GM21576 (cell line): Measurements from ENCODE around the gene DCAF8.
A peak's percentile ranks its signal among the peaks of the same experiment; 100 is the strongest.

Experiments
- ATAC-seq: cut with Tn5 transposase; IDR thresholded peaks from one replicate; pipeline ENCODE4 v1.9.1; 2021; ENCODE audit warnings: mild to moderate bottlenecking, moderate library complexity; ENCODE audit not compliant: unreplicated experiment

DCAF8 gene

DNA sequence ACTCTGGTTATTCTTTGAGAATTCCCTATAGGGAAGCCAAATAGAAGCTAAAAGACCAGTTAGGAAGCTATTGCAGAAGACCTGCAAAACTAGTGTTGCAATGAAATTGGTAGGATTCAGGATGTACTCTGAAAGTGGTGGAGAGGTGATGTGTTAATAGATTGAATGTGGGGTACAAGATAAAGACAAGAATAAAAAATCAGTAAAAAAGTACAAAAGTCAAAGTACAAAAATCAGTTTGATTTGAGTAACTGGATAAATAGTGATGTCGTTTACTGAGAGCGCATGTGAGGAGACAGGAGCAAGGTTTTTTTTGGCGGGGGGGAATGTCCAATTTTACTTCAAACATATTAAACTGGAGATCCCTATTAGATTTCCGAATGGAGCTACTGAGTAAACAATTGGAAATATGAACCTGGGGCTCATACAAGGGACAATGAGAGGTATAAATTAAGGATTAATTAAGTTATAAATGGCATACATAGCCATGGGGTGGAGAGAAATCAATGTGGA, 2.5 kb upstream of the DCAF8 start:
- no peak for ATAC-seq

DNA sequence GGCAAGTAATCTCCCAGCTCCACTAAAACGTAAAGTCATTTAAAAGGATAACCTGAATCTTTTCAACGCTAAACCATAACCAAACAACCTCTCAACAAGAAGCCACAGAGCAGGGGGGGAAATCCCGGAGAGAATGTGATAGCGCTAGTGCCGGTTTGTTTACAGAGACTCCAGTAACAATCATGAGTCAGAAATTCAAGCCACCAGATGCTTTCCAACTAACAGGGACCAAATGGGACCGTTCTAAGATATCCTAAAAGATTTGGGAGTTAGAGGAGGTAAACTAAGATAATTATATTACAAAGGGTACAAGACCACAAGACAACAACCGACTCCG, 825 bp downstream of the DCAF8 start:
- peak; percentile 34 for ATAC-seq

DNA sequence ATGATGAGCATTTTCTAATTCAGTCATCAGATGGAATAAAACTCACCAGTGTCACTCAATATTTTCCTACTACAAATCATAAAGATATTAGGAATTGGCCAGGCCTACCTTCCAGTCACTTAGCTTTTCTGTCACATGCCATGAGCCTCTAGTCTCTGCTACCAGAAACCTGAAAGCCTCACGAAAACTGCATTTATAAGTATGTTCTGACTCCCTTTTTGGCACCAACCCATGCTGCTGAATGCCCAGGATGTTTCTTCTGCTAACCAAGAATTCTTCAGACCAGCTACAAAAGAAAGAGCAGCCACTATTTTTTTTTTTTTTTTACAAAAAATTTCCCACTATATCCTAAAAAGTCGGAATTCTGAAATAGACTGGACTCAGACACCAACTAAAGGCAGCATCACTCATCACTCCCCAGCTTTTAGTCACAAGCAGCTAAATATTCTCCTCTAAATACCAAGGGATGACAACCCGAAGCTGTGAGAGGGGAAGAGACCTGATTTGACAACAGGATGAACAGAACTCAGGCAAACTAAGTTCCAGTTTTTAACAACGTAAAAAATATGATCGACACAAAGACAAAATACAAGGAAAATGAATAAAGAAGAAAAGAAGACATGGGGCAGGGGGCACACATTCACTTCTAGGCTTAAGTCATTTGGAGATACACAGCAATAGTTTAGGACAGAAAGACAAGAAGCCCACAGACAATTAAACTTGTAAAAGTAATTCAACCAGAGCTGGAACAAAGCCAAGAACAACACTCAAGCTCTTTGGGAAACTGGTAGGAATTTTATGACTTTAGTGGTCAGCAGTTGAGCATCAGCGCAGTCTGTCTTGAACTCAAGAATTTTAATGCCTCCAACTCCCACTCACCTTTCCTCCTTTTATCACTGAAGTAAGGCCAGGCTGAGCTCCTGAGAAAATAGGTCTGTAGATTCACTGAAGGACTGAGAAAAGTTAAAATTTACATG, 1.7 kb downstream of the DCAF8 start:
- ATAC-seq: no peak

DNA sequence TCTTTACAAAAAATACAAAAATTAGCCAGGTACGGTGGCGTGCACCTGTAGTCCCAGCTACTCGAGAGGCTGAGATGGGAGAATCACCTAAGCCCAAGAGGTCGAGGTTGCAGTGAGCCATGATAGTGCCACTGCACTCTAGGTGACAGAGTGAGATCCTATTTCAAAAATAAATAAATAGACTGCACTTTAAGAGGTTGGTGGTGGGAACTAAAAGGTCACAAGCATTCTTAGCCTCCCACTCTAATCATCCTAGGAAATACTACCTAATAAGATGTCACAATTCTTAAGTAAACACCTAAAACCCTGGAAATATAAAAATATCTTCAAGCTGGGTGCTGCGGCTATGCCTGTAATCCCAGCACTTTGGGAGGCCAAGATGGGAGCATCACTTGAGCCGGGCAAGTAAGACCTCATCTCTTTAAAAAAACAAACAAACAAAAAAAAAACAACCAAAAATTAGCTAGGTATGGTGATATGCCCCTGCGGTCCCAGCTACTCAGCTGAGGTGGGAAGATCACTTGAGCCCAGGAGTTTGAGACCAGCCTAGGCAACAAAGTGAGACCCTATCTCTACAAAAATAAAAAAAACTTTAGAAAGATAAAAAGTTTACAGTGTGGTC, 4.1 kb downstream of the DCAF8 start:
- no peak for ATAC-seq

DNA sequence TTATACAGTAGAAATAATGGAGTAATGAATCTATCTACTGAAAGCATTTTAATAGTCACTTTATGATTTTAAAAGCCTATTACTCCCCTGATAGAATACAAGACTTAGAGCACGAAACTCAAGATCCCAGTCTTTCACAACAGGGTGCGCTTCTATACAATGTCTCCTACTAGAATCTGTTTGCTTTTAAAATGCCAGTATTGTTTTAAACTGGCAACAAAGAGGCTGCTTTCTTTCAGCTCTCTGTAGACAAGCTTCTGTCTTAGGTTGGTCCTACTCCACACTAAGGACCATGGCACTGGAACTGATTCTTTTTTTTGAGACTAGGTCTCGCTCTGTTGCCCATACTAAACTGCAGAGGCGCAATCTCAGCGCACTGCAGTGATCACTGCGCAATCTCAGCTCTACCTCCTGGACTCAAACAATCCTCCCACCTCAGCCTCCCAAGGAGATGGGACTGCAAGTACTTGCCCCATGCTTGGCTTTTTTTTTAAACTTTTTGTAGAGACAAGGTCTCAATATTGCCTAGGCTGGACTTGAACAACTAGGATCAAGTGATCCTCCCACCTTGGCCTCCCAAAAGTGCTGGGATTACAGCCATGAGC, 4.8 kb downstream of the DCAF8 start:
- ATAC-seq: no peak

DNA sequence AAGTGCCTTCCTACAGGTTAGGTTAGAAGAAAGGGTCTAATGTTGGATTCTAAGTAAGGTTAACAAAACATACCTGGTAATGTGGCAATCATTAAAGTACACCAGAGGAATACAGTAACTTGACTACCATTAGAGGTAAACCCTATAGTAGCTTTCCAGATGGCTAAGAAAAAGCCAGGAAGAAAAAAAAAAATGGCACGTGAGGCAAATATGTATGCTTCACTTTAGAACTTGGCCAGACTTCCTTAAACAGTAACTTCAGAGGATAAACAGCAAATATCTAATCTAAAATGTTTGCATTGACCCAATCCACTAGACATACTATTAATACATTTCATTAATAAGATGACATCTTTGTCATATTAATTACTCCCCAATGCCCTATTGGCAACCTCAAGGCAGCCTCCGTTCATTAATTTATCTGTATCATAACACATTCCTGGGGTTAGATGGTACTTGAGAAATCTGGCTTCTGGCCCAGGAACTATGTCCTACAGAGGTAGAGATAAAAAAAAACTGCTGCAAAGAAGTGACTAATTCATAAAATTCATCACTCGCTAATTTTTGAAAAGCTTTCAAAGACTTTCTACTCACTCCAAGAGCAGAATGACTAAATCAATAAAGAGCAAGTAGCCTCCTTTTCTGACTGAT, 5.8 kb downstream of the DCAF8 start:
- no peak for ATAC-seq

DNA sequence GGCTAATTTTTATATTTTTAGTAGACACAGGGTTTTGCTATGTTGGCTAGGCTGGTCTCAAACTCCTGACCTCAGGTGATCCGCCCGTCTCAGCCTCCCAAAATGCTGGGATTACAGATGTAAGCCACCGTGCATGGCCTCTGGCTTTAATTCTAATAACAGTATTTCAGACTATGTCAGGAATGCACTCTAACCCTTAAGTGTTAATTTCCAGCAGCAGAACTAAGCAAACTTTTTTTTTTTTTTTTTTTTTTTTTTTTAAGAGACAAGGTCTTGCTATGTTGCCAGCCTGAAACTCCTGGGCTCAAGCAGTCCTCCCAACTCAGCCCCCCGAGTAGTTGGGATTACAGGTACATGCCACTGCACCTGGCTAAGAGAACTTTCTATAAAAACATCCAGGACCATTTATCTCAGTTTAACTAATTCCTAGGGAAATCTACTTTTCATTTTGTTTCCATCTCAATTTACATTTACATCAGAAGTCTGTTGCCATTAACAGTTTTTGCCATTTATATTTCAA, 6.5 kb downstream of the DCAF8 start:
- ATAC-seq: no peak

DNA sequence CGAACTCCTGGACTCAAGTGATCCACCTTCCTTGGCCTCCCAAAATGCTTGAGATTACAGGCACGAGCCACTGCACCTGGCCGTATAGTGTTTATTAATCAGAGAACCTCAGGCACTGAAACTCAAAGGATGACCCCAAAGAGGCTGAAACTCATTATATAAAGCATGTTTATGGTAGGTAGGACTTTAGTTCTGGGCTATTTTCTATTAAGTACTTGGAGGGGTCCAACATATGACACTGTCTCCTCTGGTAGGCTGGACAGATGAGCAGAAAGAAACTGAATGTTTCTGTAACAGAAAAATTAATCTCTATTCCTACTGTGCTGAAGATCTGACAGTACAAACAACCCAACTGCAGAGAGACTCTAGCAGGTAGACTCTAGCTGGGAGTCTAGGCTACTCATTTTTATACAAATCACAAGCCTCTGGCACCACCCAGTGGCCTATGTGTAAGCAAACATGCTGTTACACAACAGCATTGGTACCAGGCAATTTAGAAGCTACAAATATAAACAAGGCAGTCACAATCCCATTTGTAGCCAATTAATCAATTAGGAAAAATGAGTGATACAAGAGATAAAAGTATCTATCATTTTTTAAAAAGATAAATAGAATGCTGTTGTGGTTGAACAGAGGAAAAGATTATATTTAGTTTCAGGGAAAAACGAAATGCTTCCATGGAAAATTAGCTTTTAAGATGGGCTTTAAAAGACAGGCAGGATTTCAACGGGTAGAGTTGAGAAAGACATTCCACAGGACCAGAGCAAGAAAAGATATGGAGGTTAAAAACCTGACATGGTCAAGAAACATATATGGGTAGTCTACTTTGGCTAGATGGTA, 10.4 kb downstream of the DCAF8 start:
- no peak for ATAC-seq

DNA sequence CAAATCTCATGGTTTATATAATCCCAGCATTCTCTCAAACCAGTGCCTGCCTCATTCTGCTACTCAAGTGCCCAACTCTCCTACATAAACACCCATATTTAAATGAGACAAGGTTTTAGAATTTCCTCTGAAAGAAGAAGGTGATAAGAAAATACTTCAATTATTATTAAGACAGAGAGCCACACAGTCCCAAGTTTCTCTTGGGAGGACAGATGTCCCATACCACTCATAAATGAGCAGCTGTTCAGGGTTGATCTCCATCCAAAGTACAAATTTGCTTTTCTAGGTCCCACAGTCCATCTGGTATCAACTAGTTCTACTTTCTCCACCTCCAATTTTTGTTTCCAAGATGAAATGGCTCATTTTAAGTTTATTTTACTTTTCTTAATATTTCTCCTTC, 11.3 kb downstream of the DCAF8 start:
- ATAC-seq: no peak

DNA sequence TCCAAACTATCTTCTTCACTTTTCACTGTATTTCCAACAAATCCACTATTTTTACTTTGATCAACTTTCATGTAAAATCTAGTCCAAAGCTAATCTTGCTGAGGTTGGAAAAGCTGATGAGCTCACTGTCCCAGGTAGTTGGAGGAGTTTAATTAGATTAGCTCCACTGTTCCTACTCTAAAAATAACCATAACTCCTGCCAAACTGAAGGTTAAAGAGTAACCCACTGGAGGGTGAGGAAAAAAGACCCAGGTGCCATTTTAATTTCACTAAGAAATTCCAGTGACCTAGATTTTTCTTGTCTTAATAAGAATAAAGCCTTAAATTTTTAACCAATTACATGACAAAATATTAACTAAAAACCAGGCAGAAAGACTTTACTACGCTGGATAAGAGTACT, 15.3 kb downstream of the DCAF8 start:
- no peak for ATAC-seq

DNA sequence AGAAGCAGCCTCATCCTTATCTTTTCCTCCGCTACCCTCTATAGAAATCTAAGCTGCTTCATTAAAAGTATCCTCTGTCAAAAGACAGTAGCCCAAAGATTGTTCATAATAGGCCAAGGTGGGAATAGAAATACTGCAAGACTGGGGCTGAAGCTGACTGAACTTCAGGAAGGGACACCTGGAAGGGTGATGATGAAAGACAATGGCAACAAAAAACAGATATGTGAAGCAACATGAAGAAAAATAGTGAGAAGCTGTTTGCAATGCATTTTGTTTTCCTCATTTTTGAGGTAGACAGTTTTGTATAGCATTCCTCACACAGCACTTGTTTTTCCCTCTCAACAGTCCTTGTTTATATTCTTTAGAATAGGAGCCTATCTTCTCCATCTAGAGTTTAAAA, 16.9 kb downstream of the DCAF8 start:
- no peak for ATAC-seq

DNA sequence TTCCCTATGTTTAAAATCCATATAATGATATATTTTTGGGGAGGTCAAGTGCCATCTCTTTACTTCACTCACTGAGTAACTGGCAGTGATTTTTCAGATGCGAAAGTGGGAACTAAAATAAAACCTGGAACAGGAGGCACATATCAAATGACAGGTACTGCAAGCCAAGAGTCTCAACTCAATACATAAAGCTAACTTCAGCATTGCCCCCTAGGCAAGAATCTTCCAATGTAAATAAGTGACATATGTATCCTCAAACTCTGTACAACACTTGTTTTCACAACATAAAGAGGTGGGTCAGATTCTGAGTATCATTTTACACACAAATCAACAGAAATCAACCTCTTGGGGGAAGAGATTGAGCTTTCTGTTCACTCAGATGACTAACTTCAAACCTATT, 18.1 kb downstream of the DCAF8 start:
- ATAC-seq: no peak

DNA sequence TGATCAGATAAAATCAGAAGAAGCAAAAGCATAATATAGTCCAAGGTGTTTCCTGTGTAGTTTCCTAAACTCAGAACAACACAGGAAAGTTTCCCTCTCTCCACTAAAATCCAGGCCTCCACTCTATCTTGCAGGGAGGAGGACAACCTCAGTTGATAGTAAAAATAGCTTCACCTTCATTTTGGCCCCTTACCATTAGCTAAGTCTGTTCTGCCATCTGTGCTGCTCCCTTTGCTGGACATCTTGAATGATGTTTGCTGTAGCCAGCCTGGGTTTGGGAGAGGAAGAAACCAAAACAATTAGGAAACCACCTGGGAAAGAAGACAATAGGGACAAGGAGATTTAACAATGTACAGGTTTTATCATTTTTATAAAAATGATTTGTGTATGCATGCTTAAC, 18.6 kb downstream of the DCAF8 start:
- ATAC-seq: no peak

DNA sequence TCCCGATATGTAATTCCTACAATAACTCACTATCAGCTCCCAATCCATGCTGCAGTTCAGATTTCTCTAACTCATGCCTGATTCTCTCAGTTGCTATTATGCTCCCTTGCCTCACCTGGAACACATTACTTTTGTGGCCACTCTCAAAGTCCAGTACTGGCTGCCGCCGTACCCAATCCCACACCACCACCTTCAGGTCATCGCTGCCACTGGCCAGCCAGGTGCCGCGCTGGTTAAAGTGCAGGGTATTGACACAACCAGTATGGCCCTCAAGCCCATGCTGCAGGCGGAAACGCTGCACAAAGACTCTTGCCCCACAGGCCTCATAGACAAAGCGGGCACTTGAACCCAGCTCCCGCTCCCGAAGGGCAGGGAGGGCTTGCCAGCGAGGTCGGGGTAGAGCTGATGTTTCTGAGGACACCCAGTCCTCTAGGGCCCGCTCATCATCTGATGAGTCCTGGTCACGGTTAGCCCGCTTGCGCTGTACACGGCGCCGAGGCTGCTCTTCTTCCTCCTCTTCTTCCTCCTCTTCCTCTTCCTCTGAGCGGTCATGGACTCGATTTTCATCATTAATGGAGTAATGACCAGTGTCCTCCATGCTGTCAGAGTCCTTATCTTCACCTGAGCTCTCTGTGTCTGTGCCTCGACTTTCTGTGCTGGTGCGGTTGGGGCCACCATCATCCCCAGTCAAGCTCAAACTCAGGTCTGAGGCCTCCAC, 22.6 kb downstream of the DCAF8 start:
- no peak for ATAC-seq

DNA sequence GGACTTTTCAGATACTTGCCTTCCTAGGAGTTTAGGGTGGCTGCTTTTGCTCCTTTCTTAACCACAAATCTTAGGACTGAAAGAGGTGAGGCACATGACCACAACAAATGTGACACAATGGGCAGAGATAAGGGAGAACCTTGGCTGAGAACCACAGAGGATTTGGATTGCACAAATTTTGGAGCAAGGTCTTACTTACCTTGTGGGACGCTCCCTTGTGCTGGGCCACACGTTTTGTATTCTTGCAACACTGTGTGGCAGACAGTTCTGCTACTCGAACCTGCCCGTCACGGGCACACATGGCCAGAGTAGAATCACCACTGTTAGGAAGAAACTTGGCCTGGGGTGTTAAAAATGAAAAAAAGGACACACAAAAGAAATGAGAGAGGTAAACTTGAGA, 23.9 kb downstream of the DCAF8 start:
- ATAC-seq: no peak

DNA sequence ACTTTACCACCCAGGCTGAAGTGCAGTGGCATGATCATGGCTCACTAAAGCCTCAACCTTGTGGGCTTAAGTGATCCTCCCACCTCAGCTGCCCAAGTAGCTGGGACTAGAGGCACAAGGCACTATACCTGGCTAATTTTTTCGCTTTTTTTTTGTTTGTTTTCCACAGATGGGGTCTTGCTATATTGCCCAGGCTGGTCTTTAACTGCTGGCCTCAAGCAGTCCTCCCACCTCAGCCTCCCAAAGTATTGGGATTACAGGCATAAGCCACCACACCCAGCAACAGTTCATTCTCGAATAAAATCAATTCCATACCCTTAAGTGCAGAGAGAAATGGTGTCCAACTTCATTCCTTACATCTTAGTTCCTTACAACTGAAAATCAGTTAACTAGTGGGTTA, 24.8 kb downstream of the DCAF8 start:
- ATAC-seq: no peak

DNA sequence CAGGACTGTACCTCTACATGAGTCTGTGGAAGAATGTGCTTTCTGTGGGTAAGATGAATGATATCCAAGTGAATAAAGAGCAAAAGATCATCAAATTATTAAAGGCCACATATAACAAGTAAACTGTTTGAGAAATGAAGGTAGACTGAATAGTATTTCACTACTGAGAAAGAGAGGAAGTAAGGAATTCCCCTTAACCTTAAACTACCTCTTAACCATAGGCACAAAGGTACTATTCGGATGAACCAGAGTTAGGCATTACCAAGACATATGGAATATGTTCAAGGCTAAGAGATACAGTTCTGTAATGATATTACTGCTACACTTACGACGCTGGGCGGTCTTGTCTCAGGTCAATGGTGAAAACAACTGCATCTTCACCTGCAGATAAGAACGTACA, 25.5 kb downstream of the DCAF8 start:
- ATAC-seq: no peak

DNA sequence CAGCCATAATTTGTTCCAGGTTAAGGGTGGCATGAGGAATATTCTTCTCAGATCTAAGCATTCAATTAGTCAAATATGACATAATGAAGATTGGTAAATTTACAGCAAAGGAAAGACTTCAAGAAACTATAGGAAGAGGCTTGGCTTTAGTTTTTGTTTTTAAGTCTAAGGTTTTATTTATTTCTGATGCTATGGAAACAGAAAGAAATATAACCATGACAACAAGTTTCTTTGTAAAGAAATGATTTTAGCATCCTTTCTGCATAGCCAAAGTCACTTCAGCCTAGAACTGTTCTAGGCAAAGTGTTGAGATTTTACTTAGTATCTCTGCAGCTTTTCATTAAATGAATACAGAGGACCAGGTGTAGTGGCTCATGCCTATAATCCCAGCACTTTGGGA, 29.4 kb downstream of the DCAF8 start:
- no peak for ATAC-seq

DNA sequence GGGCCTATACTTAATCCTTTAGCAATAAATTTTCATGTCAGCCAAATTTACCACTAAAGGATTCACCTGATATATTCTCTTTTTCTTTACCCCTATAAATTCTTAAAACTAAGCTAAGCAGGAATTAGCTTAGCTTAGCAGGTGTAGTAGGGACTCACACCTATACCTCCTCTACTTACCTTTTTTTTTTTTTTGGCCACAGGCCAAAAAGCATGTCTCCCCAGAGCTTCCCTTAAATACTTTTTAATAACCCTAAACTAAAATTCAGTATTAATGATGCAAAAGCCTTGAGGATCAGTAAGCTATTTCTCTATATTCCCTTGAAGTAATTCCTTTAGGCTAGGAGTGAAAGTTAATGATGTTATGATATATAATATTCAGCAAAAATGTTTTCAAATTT, 33.9 kb downstream of the DCAF8 start:
- ATAC-seq: no peak

DNA sequence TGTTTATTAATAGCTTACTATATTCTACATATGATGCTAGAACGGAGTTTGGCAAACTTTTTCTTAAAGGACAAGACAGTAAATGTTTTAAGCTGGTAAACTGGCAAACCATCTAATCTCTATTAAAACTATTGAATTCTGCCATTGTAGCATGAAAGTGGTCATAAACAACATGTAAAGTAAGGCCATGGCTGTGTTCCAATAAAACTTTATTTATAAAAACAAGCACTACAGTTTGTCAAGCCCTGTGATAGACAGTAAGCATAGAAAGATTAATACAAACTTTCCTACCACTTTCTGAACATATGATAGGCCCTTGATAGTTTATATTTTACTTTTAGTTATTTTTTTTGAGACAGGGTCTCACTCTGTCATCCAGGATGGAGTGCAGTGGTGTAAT, 34.8 kb downstream of the DCAF8 start:
- no peak for ATAC-seq
